ENCODE measurements around the gene SCGB3A1. TPM values are rescaled to one million over a fixed set of nuclear protein-coding genes. Genes with fewer than 3 reads are reported as not detected.

Gene SCGB3A1
- total RNA-seq: not detected

GRCh38 chr5:180591311-180591887 lies at the start of gene SCGB3A1:
SCGB3A1 (minus strand) TSS chr5:180591499; CDS start chr5:180591462, 37 bp downstream.

Other genes starting within 250 kb of the SCGB3A1 start
- gene GFPT2, start 238.2 kb downstream of the SCGB3A1 start, total RNA-seq: 18.5 TPM
- gene CNOT6, start 97.1 kb downstream of the SCGB3A1 start, total RNA-seq: 52.3 TPM
- 3.1 TPM for gene FLT4, start 58.1 kb upstream of the SCGB3A1 start, total RNA-seq
- not detected for gene OR2Y1, start 148.6 kb upstream of the SCGB3A1 start, total RNA-seq
- 26.0 TPM for gene MGAT1, start 211.3 kb upstream of the SCGB3A1 start, total RNA-seq

Measured in parietal lobe (tissue), 1 donor.